ENCODE measurements around the gene SERPINB3.
"Not testable (repeated sequence)": the region's sequence is repeated elsewhere in the genome, so short reads cannot be mapped to it uniquely, and the experiment has no call there.

Gene SERPINB3

GRCh38 chr18:63683152-63683551, 21.5 kb upstream of the SERPINB3 start:
- Histone ChIP-seq H3K27me3 (ENCODE audit: insufficient read depth, low read length) (no peaks in the 10 kb centered on the region), H3K9me3 (ENCODE audit: insufficient read depth, low read depth, low read length) (no peaks in the 10 kb centered on the region), H3K9ac (ENCODE audit: low read depth, low read length) (0 out of 2 replicates have a peak overlapping the region, but pooled peaks have one; percentile 12), H3K4me3 (ENCODE audit: low read length) (no peak overlapping the region), H3K27ac (ENCODE audit: low read length) (no peak overlapping the region), H3K36me3 (ENCODE audit: insufficient read depth, low read depth, low read length) (no peaks in the 10 kb centered on the region), H3K4me1 (ENCODE audit: insufficient read depth, low read length) (peaks cover 17% of the 10 kb centered on the region)

- H3K27ac ChIP-seq (ENCODE audit: low read length): no peak overlapping the region
- H3K27me3 ChIP-seq (ENCODE audit: insufficient read depth, low read length): no peaks in the 10 kb centered on the region
- no peaks in the 10 kb centered on the region for H3K9me3 ChIP-seq (ENCODE audit: insufficient read depth, low read depth, low read length)
- H3K9ac ChIP-seq (ENCODE audit: low read depth, low read length): no peak overlapping the region
- H3K4me1 ChIP-seq (ENCODE audit: insufficient read depth, low read length): peaks cover 17% of the 10 kb centered on the region
- H3K36me3 ChIP-seq (ENCODE audit: insufficient read depth, low read depth, low read length): no peaks in the 10 kb centered on the region
- H3K4me3 ChIP-seq (ENCODE audit: low read length): no peak overlapping the region
Observed at GRCh38 chr18:63681449-63682340, 20.0 kb upstream of the SERPINB3 start.

- Histone ChIP-seq H3K4me1 (ENCODE audit: insufficient read depth, low read length) (peaks cover 17% of the 10 kb centered on the region), H3K9me3 (ENCODE audit: insufficient read depth, low read depth, low read length) (no peaks in the 10 kb centered on the region), H3K27ac (ENCODE audit: low read length) (no peak overlapping the region), H3K27me3 (ENCODE audit: insufficient read depth, low read length) (no peaks in the 10 kb centered on the region), H3K4me3 (ENCODE audit: low read length) (no peak overlapping the region), H3K9ac (ENCODE audit: low read depth, low read length) (no peak overlapping the region), H3K36me3 (ENCODE audit: insufficient read depth, low read depth, low read length) (no peaks in the 10 kb centered on the region)
Observed at GRCh38 chr18:63679820-63680606, 18.3 kb upstream of the SERPINB3 start.

DNA sequence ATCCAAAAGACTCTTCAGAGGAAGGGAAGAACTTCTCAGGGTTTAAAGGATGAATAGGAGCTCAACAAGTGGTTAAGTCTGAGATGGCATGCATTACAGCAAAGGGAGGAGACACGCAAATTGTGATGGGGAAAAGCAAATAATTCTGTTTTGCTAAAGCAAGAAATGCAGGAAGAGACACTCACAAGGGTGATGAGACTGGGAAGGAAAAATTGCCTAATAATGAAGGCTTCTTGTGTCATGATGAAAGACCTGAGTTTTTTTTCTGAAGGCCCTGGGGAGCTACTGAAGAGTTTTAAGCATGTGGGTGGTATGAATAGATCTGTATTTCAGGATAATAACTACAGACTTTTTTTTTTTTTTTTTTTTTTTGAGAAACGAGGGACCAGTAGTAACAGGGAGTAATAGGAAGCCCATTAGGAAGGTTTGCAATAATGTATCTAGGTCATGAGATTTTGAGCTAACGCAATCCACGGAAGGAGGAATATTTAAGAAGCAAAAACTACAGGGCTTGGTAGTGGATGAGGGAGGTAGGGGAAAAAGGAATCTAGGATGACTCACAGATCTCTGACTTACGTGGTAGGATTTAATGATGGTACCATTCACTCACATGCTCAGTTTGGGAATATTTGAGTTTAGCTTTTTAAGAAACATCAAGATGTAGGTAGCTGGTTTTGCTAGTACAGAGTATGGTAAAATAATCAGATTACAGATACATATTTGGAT, 16.0 kb upstream of the SERPINB3 start:
- no peak overlapping the region for H3K27ac ChIP-seq (ENCODE audit: low read length)
- no peaks in the 10 kb centered on the region; the same call in 1 of the 2 replicates for H3K4me1 ChIP-seq (ENCODE audit: insufficient read depth, low read length)
- no peaks in the 10 kb centered on the region for H3K27me3 ChIP-seq (ENCODE audit: insufficient read depth, low read length)
- H3K9ac ChIP-seq (ENCODE audit: low read depth, low read length): no peak overlapping the region
- H3K4me3 ChIP-seq (ENCODE audit: low read length): no peak overlapping the region
- H3K9me3 ChIP-seq (ENCODE audit: insufficient read depth, low read depth, low read length): no peaks in the 10 kb centered on the region
- H3K36me3 ChIP-seq (ENCODE audit: insufficient read depth, low read depth, low read length): no peaks in the 10 kb centered on the region

DNA sequence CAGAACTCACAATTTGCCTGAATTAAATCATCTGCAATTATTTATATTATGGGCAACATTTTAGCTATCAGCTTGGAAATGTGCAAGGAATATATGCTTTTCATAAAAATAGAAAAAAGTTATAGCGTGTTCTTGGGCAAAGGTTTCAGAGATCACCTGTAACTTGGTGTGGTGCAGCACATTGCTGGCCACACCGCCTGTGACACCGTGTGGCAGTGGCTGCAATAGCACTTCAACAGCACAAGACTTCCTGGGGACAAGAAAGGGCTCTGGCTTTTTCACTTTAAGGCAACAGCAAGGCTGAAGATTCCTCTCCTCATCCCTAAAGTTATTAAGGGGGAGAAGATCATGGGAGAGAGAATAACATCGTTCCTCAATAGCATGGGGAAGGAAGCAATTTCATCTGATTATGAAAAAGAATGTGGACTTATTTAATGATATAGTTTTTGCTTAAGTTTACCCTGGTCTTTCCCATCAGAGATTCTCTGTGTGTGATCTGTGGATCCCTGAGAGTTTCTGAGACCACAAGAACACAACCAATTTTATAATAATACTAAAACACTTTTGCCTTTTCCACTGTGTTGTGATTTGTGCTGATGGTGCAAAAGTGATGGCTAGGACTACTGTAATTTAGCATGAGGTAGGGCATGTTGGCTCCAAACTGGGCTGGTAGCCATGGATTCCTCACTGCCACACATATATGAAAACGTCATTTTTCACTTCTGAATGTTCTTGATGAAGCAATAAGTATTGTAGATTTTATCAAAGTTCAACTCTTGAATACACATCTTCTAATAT, 15.0 kb upstream of the SERPINB3 start:
- no peak overlapping the region for H3K9ac ChIP-seq (ENCODE audit: low read depth, low read length)

GRCh38 chr18:63664571-63664970, 2.9 kb upstream of the SERPINB3 start:
- no peaks in the 10 kb centered on the region for H3K4me1 ChIP-seq (ENCODE audit: insufficient read depth, low read length)
- peaks cover 4% of the 10 kb centered on the region; the same call in 1 of the 2 replicates for H3K9me3 ChIP-seq (ENCODE audit: insufficient read depth, low read depth, low read length)
- no peak overlapping the region for H3K9ac ChIP-seq (ENCODE audit: low read depth, low read length)
- no peak overlapping the region for H3K27ac ChIP-seq (ENCODE audit: low read length)
- no peak overlapping the region for H3K4me3 ChIP-seq (ENCODE audit: low read length)
- H3K36me3 ChIP-seq (ENCODE audit: insufficient read depth, low read depth, low read length): no peaks in the 10 kb centered on the region
- no peaks in the 10 kb centered on the region for H3K27me3 ChIP-seq (ENCODE audit: insufficient read depth, low read length)

More for the DNA sequence above, 15.0 kb upstream of the SERPINB3 start:
- Histone ChIP-seq H3K27ac (ENCODE audit: low read length) (no peak overlapping the region), H3K9me3 (ENCODE audit: insufficient read depth, low read depth, low read length) (no peaks in the 10 kb centered on the region), H3K27me3 (ENCODE audit: insufficient read depth, low read length) (no peaks in the 10 kb centered on the region), H3K4me1 (ENCODE audit: insufficient read depth, low read length) (no peaks in the 10 kb centered on the region; the same call in 1 of the 2 replicates), H3K36me3 (ENCODE audit: insufficient read depth, low read depth, low read length) (no peaks in the 10 kb centered on the region), H3K4me3 (ENCODE audit: low read length) (no peak overlapping the region)

GRCh38 chr18:63658920-63659319, 2.8 kb downstream of the SERPINB3 start:
- H3K4me3 ChIP-seq (ENCODE audit: low read length); H3K4me1 ChIP-seq (ENCODE audit: insufficient read depth, low read length); H3K9ac ChIP-seq (ENCODE audit: low read depth, low read length); H3K36me3 ChIP-seq (ENCODE audit: insufficient read depth, low read depth, low read length); H3K27me3 ChIP-seq (ENCODE audit: insufficient read depth, low read length); H3K9me3 ChIP-seq (ENCODE audit: insufficient read depth, low read depth, low read length); H3K27ac ChIP-seq (ENCODE audit: low read length): not testable (repeated sequence)

- not testable (repeated sequence) for H3K27ac ChIP-seq (ENCODE audit: low read length); H3K9ac ChIP-seq (ENCODE audit: low read depth, low read length); H3K9me3 ChIP-seq (ENCODE audit: insufficient read depth, low read depth, low read length); H3K27me3 ChIP-seq (ENCODE audit: insufficient read depth, low read length); H3K4me1 ChIP-seq (ENCODE audit: insufficient read depth, low read length); H3K36me3 ChIP-seq (ENCODE audit: insufficient read depth, low read depth, low read length); H3K4me3 ChIP-seq (ENCODE audit: low read length)
Observed at GRCh38 chr18:63650271-63650670, 11.4 kb downstream of the SERPINB3 start.

DNA sequence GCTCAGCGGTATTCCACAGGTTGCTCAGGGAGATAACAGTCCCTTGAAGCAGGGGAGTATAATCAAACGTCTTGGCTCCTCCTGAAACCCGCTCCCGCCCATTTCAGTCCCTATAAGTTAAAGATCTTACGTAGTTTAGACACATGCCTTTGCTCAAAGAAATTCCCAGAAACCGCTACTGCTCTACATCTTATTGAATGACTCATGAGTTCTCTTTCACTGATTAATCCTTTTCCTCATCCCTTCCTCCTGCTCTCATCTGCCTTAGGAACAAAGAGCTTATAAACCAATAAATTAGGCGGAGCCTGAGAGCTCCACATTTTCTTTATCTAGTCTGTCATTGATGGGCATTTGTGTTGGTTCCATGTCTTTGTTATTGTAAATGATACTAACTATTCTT, 13.5 kb downstream of the SERPINB3 start:
- H3K36me3 ChIP-seq (ENCODE audit: insufficient read depth, low read depth, low read length): no peaks in the 10 kb centered on the region
- H3K9me3 ChIP-seq (ENCODE audit: insufficient read depth, low read depth, low read length): no peaks in the 10 kb centered on the region
- H3K9ac ChIP-seq (ENCODE audit: low read depth, low read length): no peak overlapping the region
- no peak overlapping the region for H3K4me3 ChIP-seq (ENCODE audit: low read length)
- no peak overlapping the region for H3K27ac ChIP-seq (ENCODE audit: low read length)
- no peaks in the 10 kb centered on the region for H3K27me3 ChIP-seq (ENCODE audit: insufficient read depth, low read length)
- peaks cover 6% of the 10 kb centered on the region; the same call in 1 of the 2 replicates for H3K4me1 ChIP-seq (ENCODE audit: insufficient read depth, low read length)

DNA sequence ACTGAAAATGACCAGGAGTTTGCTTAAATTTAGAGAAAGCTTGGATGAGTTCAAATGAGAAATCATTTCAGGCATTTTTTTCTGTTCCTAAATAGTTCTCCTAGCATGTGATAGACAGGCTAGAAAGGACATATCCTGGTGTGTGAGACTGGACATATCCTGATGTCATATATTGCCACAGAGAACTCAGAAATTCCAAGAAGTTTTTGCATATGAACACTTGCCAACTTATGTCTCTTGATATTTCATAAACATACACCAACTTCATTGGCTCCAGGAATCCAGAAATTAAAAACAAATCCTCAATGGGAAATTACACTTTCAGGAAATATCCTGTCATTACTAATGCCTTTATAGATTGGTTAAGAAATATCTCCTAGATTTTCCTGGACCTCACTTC, 14.8 kb downstream of the SERPINB3 start:
- no peaks in the 10 kb centered on the region for H3K27me3 ChIP-seq (ENCODE audit: insufficient read depth, low read length)
- H3K27ac ChIP-seq (ENCODE audit: low read length): no peak overlapping the region

GRCh38 chr18:63644694-63645093, 17.0 kb downstream of the SERPINB3 start:
- H3K4me3 ChIP-seq (ENCODE audit: low read length); H3K4me1 ChIP-seq (ENCODE audit: insufficient read depth, low read length); H3K36me3 ChIP-seq (ENCODE audit: insufficient read depth, low read depth, low read length); H3K27ac ChIP-seq (ENCODE audit: low read length); H3K9ac ChIP-seq (ENCODE audit: low read depth, low read length); H3K9me3 ChIP-seq (ENCODE audit: insufficient read depth, low read depth, low read length); H3K27me3 ChIP-seq (ENCODE audit: insufficient read depth, low read length): not testable (repeated sequence)

More for the DNA sequence above, 14.8 kb downstream of the SERPINB3 start:
- H3K4me1 ChIP-seq (ENCODE audit: insufficient read depth, low read length): peaks cover 6% of the 10 kb centered on the region; the same call in 1 of the 2 replicates
- no peak overlapping the region for H3K4me3 ChIP-seq (ENCODE audit: low read length)
- no peaks in the 10 kb centered on the region for H3K9me3 ChIP-seq (ENCODE audit: insufficient read depth, low read depth, low read length)
- H3K36me3 ChIP-seq (ENCODE audit: insufficient read depth, low read depth, low read length): no peaks in the 10 kb centered on the region
- H3K9ac ChIP-seq (ENCODE audit: low read depth, low read length): no peak overlapping the region

Data from iPS-20b (cell line).